Muscle of arm (tissue), 12 donors: ENCODE results near the gene AP2A2. TPM values are rescaled to one million over a fixed set of nuclear protein-coding genes. Genes with fewer than 3 reads are reported as not detected.

Source experiments
- DNase-seq: peaks from one replicate; pipeline ENCODE4 v3.0.0-alpha.2; 2013
- polyA plus RNA-seq, 12 donors: library from polyadenylated mRNA; unstranded; fragments of 120-200 nt; gene quantifications; one replicate each; pipeline ENCODE4 v1.2.1, GENCODE V29; 2013; ENCODE audit not compliant: insufficient read length in 12 of 12

The AP2A2 gene
- polyA plus RNA-seq, 12 donors = 39.8 to 131 (median 46.5) TPM; not detected in 1

DNA sequence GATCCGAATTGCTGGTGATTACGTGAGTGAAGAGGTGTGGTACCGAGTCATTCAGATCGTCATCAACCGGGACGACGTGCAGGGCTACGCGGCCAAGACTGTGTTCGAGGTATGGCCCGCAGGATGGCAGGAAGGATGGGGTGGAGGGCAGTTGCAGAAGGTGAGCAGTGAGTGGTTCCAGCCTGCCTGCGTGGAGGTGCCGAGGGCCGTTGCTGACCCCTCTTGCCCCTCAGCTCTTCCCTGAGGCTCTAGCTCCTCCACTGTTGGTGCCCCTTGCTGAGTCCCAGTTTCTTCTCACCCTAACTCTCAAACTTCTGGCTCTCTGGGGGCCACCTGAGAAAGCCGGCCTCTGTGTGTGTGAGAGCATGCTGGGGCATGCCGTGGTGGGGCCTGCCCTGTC lies 66.9 kb downstream of the AP2A2 start:
- DNase-seq = no peak

DNA sequence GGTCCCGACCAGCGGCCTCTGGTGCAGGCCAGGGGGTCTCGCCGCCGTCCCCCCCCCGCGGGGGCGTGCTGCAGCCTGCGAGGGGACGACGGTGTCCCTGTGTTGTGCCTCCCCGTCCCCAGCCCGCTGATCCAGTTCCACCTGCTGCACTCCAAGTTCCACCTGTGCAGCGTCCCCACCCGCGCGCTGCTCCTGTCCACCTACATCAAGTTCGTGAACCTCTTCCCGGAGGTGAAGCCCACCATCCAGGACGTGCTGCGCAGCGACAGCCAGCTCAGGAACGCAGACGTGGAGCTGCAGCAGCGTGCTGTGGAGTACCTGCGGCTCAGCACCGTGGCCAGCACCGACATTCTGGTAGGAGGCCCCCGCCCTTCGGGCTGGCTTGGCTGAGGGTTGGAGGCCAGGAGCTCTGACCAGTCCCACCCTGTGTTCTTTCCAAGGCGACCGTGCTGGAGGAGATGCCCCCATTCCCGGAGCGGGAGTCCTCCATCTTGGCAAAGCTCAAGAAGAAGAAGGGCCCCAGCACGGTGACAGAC lies 68.0 kb downstream of the AP2A2 start:
- DNase-seq = no peak

DNA sequence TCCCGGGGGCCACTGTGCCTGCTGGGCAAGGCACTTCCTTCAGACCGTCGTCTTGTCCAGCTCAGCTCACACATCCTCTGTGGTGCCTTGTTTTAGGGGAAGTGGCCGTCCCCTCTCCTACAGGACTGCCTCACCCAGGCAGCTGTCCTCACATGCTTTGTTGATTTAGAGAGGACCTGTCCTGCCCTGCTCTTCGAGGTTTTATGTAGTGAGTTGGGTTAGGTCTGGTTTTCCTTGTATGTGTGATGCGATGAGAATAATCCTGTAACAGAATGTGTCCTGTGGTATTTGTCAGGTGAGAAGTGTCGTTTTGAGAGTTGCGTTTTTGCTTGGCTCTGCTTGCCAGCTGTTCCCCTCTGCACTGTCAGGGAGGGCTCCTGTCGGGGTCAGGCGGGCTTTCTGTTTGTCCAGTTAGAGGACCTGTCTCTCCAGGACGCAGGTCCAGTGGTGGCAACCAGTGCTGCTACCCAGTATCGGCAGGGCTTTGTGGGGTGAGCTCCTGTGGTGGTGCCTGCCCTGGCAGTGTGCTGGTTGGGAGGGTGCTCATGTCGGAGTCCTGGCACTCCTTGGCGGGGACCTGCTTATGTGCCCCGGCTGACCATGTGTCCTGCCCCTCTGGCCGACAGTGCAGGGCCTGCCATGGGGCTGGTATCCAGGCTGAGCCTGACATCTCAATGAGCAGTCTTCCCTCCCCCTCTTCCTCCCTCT lies 69.5 kb downstream of the AP2A2 start:
- no peak for DNase-seq

DNA sequence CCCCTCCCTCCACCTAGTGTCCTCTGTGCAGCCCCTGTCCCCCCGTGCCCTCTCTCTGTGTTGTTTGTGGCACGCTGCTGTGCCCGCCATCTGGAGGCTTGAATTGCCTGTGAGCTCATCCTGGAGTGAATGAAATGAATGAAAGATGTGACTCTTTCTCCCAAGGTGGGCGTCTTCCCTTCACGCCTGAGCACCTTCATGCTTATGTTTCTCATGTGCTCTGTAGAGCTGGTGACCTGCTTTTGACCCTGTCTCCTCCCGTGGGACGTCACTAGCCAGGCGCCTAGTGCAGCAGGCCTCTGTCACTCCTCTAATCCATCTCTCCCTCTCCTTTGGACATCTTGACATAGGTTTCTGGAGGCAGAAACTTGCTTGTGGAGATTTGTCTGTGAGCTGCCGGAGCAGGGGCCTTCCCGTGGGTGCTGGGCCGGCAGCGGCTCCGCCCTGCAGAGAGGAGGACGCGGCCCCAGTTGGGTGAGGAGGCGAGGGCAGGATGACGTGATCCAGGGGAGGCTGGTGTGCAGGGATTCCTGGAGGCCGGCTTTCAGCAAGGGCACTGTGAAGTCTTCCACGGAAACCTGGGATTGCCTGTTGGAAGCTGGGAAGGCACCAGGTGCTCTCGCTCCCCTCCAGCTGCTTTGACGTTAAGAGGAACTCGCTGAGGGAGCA lies 70.2 kb downstream of the AP2A2 start:
- DNase-seq = no peak

DNA sequence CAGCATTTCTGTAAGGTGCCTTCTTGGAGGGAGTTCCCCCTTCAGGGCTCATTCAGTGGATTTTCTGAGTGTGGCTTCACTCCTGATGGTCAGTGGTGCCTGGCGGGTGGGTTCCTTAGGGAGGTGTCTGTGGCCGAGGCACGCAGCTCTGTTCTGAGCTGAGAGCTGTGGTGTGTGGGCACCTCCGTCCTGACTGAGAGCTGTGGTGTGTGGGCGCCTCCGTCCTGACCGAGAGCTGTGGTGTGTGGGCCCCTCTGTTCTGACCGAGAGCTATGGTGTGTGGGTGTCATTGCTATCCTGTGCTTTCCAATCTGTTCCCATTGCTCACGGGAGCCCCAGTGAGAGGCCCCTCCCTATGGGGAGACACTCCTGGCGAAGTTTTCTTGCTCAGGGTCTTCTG lies 71.0 kb downstream of the AP2A2 start:
- no peak for DNase-seq

DNA sequence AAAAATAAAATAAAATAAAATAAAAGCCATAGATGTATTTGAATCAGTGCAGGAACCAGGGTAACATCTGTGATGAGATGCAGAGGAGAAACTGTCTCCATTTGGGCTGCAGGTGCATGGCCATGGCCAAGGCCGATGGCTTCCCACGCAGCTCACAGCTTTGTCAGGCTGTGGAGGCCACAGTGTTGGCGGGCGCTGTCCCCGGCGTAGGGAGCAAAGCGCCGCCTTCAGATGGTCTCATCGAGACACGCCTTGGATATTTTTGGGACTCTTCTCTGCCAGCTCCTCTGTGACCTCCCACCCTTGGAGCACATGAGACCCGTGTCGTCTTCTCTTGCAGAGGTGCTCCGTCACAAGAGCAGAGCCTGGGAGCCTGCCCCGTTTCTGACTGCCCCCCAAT lies 72.2 kb downstream of the AP2A2 start:
- DNase-seq = no peak

DNA sequence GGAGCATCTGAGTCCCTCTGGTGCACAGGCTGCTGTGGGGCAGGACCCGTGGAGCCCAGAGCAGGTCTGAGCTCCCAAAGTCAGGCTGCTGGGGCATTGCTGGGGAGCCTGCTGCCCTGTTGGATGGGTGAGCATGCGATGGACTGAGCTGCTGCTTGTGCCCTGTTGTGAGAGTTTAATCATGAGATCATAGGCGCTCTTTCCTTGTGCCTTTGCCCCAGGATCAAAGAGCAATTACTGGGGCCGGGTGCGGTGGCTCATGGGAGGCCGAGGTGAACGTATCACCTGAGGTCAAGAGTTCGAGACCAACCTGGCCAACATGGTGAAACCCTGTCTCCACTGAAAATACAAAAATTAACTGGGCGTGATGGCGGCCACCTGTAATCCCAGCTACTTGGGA lies 73.3 kb downstream of the AP2A2 start:
- DNase-seq = no peak

DNA sequence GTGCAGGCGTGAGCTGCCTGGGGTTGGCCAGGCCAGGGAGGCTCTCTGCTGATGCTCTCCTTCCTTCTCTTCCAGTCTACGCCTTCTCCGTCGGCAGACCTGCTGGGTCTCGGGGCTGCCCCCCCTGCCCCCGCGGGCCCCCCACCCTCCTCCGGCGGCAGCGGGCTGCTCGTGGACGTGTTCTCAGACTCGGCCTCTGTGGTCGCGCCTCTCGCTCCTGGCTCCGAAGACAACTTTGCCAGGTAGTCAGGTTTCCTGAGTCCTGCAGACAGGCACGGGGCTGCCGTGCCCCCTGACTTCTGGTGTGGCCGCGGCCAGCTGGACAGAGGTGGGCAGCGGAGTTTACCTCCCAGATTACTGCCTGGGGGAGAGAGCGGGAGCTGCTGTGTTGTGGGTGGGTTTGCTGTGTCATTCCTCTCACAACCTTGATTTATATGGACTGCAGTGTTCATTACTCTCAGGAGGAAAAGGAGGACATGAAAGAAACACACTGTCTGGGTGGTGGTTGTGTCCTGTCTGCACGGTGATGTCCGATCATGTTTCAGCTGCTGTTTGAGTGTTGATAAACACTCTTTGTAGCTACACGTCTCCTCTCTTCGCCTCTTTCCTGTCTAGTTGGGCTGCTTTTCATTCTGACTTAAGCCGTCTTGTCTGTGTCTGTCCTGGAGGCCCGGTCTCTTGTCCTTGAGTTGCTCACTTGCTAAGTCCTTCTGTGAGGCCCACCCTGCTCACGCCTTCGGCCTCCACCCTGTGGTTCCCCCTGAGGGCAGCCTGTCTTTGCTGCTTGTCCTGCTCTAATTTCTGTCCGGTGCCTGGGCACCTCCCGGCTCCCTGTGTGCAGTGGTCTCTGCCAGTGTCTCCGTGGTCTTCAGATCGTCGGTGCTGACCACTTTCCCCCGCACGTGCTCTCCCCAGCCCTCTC lies 74.9 kb downstream of the AP2A2 start:
- DNase-seq = no peak

DNA sequence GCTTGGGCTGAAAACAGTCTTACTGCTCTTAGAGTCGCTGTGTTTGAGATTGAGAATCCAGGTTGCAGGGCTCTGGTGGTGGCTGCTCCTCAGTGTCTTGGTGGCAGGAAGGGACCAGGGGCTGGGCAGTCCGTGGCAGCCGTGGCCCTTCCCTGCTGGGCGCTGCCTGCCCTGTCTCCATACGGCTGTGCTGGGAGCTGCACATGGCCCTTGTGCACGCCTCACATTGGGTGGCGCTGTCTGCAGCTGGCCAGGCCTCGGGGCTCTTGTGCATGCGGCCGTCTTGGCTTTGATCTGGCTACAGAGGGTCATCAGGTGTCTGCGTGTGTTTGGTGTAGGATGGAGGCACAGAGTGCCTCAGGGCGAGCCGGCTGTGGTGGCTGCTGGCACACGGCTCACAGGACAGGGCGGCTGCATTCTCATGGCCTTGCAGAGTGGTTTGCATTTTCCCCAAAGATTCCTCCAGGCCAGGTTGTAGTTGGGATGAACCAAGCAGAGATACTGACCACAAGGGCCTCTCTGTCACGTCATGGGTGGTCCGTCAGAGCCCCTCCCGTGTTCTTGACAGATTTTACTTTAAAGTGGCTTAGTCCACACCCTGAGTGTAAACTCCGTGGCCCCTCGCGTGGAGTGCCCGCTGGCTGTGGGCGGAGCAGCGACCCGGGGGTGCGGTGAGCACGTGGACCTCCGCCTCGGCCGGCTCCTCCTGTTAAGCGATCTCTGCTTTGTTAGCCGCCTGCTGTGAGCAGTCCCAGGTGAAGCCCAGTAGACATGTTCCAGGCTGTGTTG lies 76.1 kb downstream of the AP2A2 start:
- DNase-seq = no peak

DNA sequence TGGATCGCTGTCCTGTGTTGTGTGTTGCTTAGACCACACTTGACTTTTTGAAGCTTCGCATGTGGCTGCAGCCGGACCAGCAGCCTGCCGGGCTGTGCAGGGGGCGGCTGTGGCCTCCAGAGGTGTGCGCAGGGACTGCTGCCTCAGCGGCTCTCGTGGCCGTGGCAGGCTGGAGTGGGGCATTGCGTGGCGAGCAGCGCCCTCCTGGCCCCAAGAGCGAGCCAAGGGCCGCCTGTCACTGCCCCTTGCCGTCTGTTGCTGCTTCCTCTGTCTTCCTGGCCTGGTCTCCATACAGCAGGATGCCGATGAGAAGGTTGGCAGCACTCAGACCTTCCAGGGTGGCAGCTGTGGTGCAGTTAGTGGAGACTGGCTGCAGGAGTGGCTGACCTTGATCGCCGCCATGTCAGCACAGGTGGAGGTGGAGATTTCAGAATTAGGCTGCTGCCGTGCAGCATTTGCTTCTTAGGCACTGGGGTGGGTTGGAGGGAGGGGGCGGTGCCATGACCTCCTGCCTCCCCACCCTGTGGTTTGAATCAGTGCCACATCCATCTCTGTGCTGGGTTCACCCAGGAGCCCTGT lies 76.8 kb downstream of the AP2A2 start:
- no peak for DNase-seq

DNA sequence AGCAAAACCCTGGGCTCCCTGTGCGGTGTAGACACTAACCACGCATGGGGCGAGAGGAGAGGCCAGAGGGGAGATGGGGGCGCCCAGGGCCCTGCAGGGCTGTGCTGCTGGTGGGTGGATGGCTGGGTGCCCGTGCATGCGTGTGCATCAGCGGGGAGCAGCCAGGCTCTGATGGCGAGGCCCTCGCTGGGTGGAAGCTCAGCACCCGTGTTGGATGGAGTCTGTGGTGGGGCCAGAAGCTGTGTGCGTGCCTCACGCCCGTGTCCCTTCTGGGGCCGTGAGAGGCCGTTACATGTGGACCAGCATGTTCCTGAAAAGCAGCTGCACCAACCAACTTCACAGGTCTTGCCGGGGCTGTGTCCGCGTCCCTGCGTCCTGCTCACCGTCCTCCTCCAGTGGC lies 77.5 kb downstream of the AP2A2 start:
- no peak for DNase-seq

DNA sequence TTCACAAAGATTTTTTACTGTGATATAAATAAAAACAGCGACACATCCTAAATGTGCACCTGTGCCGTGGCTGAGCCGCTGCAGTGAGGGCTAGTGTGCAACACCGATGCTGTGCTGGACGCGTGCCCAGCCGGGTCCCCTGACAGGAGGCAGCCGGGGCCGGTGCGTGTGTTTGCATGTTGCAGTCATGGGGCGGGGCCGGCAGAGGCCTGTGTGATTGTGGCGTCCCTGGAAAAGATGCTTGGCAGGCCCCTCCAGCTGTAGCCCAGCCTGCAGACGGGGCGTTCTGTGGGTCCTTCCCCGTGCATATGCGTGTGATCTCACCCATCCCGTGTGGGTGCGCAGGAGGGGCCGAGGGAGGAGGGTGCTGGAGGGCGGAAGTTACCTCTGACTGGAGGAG lies 80.3 kb downstream of the AP2A2 start:
- peak; percentile 56 for DNase-seq

DNA sequence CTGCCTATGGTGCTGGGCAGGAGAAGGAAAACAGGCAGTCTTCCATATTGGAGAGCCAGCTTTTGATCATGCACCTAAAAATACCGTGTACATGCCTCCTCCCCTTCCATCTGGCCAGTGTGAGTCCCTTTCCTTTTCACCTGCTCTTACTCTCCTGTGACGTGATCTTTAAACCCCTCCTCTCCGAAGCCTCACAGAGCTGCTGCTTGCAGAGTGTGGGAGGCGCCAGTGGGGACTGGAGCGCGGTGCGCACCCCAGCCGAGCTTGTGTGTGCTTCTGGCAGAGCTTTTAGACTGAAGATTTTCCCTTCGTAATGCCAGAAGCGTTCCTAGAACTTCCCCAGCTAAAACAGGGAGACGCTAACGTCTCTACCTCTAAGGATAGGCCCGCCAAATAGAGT lies 81.1 kb downstream of the AP2A2 start:
- DNase-seq = peak; percentile 50

DNA sequence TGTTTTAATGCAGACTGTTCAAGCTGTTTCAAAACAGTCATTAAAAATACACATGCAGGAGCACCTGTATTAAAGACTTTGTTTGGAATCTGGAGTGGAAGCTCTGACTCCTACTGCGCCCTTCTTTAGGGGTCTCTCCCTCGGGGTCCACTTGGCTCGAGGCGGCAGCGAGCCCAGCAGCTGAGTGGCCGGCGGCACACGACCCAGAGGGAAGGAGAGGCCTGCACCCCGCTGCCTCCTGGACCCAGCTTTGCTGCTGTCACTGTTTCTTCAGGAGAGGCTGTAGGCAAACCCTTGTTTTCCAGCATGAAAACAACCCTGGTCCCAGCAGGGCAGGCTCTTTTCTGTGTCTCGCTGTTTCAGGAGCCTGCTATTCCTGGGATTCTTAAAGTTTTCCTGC lies 81.6 kb downstream of the AP2A2 start:
- no peak for DNase-seq

DNA sequence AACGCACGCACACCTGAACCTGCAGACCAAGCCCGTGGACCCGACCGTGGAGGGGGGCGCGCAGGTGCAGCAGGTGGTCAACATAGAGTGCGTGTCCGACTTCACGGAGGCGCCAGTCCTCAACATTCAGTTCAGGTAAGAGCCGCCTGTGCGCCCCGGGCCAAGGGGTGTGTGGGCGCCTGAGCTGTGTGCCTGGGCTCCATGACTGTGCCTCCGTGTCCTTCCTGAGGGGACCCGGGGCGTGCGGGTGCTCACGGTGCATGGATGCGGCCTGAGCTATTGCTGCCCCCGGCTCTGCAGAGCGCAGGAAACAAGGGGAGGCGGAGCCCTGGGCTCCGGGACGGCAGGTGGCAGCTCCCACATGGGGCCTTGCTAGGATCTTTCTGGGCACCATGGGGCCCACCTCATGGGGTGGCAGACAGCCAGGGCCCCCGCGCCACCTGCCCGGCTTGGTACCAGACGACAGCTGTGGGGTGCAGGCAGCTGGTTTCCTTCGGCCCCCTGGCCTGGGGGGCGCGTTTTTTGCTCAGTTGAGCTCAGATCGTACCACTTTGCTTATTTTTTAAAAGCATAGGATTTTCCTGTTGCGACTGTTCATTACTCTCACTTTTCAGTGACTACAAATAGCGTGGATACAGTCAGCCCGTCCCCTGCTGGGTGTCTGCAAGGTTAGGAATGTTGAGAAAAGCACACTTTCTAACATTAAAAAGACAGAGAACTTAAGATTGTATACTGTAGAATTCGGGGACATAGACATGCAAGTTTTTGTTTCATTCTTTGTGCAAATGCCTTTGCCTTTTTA lies 82.5 kb downstream of the AP2A2 start:
- DNase-seq = no peak

DNA sequence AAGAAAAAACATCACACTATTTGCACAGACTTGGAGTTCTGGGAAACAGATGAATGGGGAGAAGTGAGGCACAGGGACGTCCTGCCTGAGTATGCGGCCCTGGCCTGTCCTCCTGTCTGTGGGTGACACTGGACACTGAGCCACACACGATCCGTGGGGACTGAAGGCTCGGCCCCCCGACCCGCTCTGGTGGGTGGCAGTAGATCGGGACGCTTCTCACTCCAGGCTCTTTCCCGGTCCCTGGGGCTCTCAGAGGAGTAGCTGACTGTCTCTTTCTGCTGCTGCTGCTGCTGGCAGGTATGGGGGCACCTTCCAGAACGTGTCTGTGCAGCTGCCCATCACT lies 83.1 kb downstream of the AP2A2 start:
- DNase-seq = no peak

DNA sequence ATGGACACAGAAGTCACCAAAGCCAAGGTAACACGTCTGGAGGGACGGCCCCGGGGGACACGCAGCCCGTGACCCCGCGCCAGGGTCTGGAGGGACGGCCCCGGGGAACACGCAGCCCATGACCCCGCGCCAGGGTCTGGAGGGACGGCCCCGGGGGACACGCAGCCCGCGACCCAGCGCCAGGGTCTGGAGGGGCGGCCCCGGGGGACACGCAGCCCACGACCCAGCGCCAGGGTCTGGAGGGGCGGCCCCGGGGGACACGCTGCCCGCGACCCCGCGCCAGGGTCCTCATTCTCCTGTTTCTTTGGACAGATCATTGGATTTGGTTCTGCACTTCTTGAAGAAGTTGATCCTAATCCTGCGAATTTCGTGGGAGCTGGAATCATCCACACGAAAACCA lies 83.7 kb downstream of the AP2A2 start:
- DNase-seq = no peak

DNA sequence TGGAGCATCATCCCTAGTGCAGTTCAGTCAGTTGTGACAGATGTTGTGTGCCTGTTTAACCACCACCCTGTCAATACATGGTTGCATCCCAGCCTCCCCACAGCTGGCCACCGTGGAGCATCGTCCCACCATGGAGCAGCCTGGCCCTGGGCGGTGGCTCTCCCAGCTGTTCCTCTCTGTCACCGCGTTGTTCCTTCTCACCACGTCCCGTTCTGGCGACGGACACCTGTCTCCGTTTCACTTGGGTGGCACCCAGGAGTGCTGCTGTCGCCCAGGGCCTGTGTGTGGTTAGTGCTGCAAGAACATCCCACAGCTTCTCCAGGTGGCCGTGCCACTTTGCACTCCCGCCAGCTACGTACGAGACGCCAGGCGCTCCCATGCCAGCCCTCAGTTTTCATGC lies 84.3 kb downstream of the AP2A2 start:
- DNase-seq = peak; percentile 15

DNA sequence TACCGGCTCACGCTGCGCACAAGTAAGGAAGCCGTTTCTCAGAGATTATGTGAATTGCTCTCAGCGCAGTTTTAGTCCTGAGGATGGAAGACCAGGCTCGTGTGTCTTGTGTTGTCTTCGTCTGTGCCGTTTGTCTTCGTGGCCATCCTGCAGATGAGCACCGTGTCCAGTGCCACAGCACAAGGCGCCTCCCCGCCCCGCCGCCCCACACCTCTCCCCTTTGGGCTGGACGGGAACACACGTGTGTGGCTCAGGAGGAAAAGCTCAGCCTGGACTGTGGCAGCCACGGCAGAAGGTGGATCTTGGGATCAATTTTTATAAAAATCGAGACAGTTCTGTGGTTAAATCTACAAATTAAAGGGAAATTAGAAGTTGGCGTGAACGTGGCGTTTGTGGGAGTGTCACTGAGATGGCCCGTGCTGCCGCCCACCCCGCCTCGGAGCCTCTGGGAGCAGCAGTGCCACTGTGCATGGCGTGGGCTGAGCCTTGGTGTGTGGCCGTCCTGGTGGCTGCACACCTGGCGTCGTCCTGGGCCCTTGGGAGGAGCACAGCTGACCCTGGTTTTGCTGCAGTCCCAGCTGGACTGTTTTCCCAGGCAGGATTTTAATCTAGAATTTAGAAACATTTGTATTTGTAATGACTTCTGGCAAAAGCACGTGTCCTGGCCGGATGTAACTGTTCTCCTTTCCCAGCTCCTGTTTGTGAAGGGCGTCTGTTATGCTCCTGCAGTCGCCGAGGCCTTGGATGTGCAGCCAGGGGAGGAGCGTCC lies 85.1 kb downstream of the AP2A2 start:
- DNase-seq = no peak

DNA sequence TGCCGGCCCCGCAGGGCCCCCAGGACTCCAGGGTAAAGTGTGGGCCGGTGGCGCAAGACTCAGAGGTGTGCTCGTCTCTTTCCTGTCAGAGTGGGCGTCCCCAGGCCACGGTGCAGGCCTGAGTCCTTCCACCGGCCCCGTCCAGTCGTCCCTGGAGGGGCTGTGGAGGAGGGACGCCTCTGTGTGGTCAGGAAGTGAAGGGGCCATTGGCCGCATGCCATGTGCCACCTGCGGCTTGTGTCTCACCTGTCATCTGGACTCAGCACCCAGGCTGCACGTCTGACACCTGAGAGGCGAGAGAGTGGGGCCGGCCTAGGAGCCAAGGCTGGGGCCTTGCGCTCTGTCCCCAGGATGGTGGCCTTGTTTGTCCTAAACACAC lies 85.6 kb downstream of the AP2A2 start:
- DNase-seq = no peak
